Endodermal cell (in vitro differentiated cells): Measurements from ENCODE around the gene EIF3B. TPM values are rescaled to one million over a fixed set of nuclear protein-coding genes. Genes with fewer than 3 reads are reported as not detected.

Source experiments
- DNase-seq: peaks from one replicate; pipeline ENCODE4 v3.0.0-alpha.2; 2017
- H3K27ac ChIP-seq: 2 replicates; pipeline ENCODE4 v1.5.1; 2013; ENCODE audit warnings: mild to moderate bottlenecking, low read depth, low read length, moderate library complexity
- H3K27me3 ChIP-seq: 2 replicates; pipeline ENCODE4 v1.6.1; 2013; ENCODE audit warnings: mild to moderate bottlenecking, low read length, moderate library complexity; ENCODE audit not compliant: insufficient read depth, control insufficient read depth, poor library complexity, severe bottlenecking
- H3K36me3 ChIP-seq: 2 replicates; pipeline ENCODE4 v1.7.0; 2013; ENCODE audit warnings: mild to moderate bottlenecking, low read length, moderate library complexity; ENCODE audit not compliant: control insufficient read depth, insufficient read depth
- H3K4me1 ChIP-seq: one replicate; pipeline ENCODE4 v1.7.0; 2013; ENCODE audit warnings: low read length; ENCODE audit not compliant: control insufficient read depth, insufficient read depth
- H3K4me3 ChIP-seq: 2 replicates; pipeline ENCODE4 v1.5.1; 2013; ENCODE audit warnings: mild to moderate bottlenecking, low read length, moderate library complexity
- H3K9ac ChIP-seq: 2 replicates; pipeline ENCODE4 v1.6.1; 2013; ENCODE audit warnings: mild to moderate bottlenecking, low read length, moderate library complexity; ENCODE audit not compliant: poor library complexity, severe bottlenecking; ENCODE audit errors: extremely low read depth
- H3K9me3 ChIP-seq: 2 replicates; pipeline ENCODE4 v1.6.1; 2013; ENCODE audit warnings: mild to moderate bottlenecking, low read length, moderate library complexity; ENCODE audit not compliant: control insufficient read depth
- H3K27ac Mint-ChIP-seq: 2 replicates; pipeline ENCODE4 v1.8.0; 2020; ENCODE audit warnings: mixed read lengths
- H3K27me3 Mint-ChIP-seq: 2 replicates; pipeline ENCODE4 v1.8.0; 2021; ENCODE audit warnings: mild to moderate bottlenecking, mixed read lengths; ENCODE audit not compliant: insufficient read depth
- H3K36me3 Mint-ChIP-seq: 2 replicates; pipeline ENCODE4 v1.8.0; 2020; ENCODE audit warnings: low read depth, mixed read lengths
- H3K4me1 Mint-ChIP-seq: 2 replicates; pipeline ENCODE4 v1.8.0; 2020; ENCODE audit warnings: mixed read lengths
- H3K4me3 Mint-ChIP-seq: 2 replicates; pipeline ENCODE4 v1.8.0; 2020; ENCODE audit warnings: mild to moderate bottlenecking, moderate library complexity, mixed read lengths
- H3K9me3 Mint-ChIP-seq: 2 replicates; pipeline ENCODE4 v1.8.0; 2020; ENCODE audit warnings: mild to moderate bottlenecking, mixed read lengths
- WGBS, 2 experiments: methylation state at CpG; one replicate each; pipeline versions ENCODE4 v1.1.5 to v1.1.7; 2013; ENCODE audit warnings: missing lambda C conversion rate in 2 of 2, mixed read lengths in 1 of 2; ENCODE audit not compliant: insufficient coverage in 1 of 2, insufficient read length in 1 of 2; 5-methylcytosine and 5-hydroxymethylcytosine counted together
- total RNA-seq, 2 donors: library from RNA; stranded (reverse); fragmentation: NEBNext Ultra II Directional in 1 of 2; extraction: Animal tissue kit (Norgen Biotek cat#: 25700) in 1 of 2; gene quantifications; 2 replicates in 1 of 2; 3 replicates in 1 of 2; pipeline ENCODE4 v1.2.1, GENCODE V29; 2021
- TF ChIP-seq, protein P1 (sequence below): fragments of 200-600 bp; sonication (generic); conservative IDR thresholded peaks from 2 replicates; pipeline ENCODE4 v1.5.0; 2021; ENCODE audit warnings: antibody characterized with exemption, mild to moderate bottlenecking

Gene EIF3B
- total RNA-seq, 2 donors from 2014 or later = 172 to 220 TPM

- H3K4me1 ChIP-seq = peaks cover 6% of the 10 kb centered on the region
- no peaks in the 10 kb centered on the region for H3K9me3 ChIP-seq
- H3K36me3 Mint-ChIP-seq = peaks cover 36% of the 10 kb centered on the region
- peak overlapping the region; percentile 99 for H3K9ac ChIP-seq
- peak overlapping the region; percentile 44 for H3K27ac ChIP-seq
- peak overlapping the region; percentile 94 for H3K4me3 ChIP-seq
- no peaks in the 10 kb centered on the region for H3K27me3 ChIP-seq
- WGBS, 2 experiments = 0% methylated on average over 56 to 92 of the region's 92 CpGs
- peaks cover 16% of the 10 kb centered on the region for H3K4me1 Mint-ChIP-seq
- peak overlapping the region; percentile 85 for H3K4me3 Mint-ChIP-seq
- peak; percentile 67 for DNase-seq
- peaks cover 32% of the 10 kb centered on the region for H3K36me3 ChIP-seq
- H3K27me3 Mint-ChIP-seq = no peaks in the 10 kb centered on the region
- H3K9me3 Mint-ChIP-seq = no peaks in the 10 kb centered on the region
- peak overlapping the region; percentile 86 for H3K27ac Mint-ChIP-seq
- TF ChIP-seq, protein P1, sequence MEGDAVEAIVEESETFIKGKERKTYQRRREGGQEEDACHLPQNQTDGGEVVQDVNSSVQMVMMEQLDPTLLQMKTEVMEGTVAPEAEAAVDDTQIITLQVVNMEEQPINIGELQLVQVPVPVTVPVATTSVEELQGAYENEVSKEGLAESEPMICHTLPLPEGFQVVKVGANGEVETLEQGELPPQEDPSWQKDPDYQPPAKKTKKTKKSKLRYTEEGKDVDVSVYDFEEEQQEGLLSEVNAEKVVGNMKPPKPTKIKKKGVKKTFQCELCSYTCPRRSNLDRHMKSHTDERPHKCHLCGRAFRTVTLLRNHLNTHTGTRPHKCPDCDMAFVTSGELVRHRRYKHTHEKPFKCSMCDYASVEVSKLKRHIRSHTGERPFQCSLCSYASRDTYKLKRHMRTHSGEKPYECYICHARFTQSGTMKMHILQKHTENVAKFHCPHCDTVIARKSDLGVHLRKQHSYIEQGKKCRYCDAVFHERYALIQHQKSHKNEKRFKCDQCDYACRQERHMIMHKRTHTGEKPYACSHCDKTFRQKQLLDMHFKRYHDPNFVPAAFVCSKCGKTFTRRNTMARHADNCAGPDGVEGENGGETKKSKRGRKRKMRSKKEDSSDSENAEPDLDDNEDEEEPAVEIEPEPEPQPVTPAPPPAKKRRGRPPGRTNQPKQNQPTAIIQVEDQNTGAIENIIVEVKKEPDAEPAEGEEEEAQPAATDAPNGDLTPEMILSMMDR = no peak
Measured at GRCh38 chr7:2354939-2355704, 495 bp downstream of the EIF3B start.

GRCh38 chr7:2355705-2356008 is 1.0 kb downstream of the EIF3B start:
- no peaks in the 10 kb centered on the region for H3K27me3 ChIP-seq
- Mint-ChIP-seq H3K36me3 (peaks cover 42% of the 10 kb centered on the region), H3K27me3 (no peaks in the 10 kb centered on the region), H3K9me3 (no peaks in the 10 kb centered on the region), H3K27ac (peak overlapping the region; percentile 86), H3K4me1 (peaks cover 16% of the 10 kb centered on the region), H3K4me3 (peak overlapping the region; percentile 85)
- WGBS, 2 experiments = 1 to 12% methylated on average over 8 to 9 of the region's 9 CpGs
- H3K9me3 ChIP-seq = no peaks in the 10 kb centered on the region
- peak overlapping the region; percentile 99 for H3K9ac ChIP-seq
- H3K36me3 ChIP-seq = peaks cover 37% of the 10 kb centered on the region
- peak overlapping the region; percentile 94 for H3K4me3 ChIP-seq
- TF ChIP-seq, protein P1 = no peak
- H3K27ac ChIP-seq = peak overlapping the region; percentile 44
- peaks cover 6% of the 10 kb centered on the region for H3K4me1 ChIP-seq
- DNase-seq = no peak

DNA sequence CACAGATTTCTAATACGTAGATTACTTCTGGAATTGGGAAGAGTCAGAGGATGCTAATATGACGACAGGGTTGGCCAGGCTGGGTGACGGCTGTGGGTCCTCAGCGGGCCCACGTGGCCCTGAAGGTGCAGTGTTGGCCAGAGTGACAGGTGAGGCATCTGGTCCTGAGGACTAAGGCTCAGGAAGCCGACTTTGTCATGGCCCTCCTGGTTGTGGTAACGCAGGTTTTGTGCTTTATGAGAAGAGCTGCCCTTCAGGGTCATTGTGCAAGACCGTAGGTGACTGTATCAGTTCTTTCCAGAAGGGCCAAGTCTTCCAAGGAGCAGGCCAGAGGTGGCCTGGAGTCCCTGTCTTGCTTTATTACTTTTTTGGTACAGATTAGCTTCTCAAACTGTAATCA is 2.5 kb downstream of the EIF3B start:
- H3K27ac Mint-ChIP-seq = no peak overlapping the region
- no peak for DNase-seq
- H3K9me3 ChIP-seq = no peaks in the 10 kb centered on the region
- H3K9me3 Mint-ChIP-seq = no peaks in the 10 kb centered on the region
- TF ChIP-seq, protein P1 = no peak
- H3K36me3 ChIP-seq = peaks cover 48% of the 10 kb centered on the region
- WGBS, 2 experiments = 95 to 97% methylated on average over 8 of the region's 8 CpGs
- H3K4me3 ChIP-seq = peak overlapping the region; percentile 65
- no peaks in the 10 kb centered on the region for H3K27me3 Mint-ChIP-seq
- H3K9ac ChIP-seq = no peak overlapping the region
- no peak overlapping the region for H3K27ac ChIP-seq
- H3K4me1 ChIP-seq = peaks cover 6% of the 10 kb centered on the region
- H3K4me3 Mint-ChIP-seq = peak overlapping the region; percentile 85
- H3K36me3 Mint-ChIP-seq = peaks cover 47% of the 10 kb centered on the region
- H3K27me3 ChIP-seq = no peaks in the 10 kb centered on the region
- H3K4me1 Mint-ChIP-seq = peaks cover 16% of the 10 kb centered on the region
